Panc1 (cell line): ENCODE results near the gene LIM2. TPM values are rescaled to one million over a fixed set of nuclear protein-coding genes. Genes with fewer than 3 reads are reported as not detected.

ENCODE experiments used
- ATAC-seq: fragments of 200-7000 bp; cut with Tn5 transposase; 2 replicates; pipeline ENCODE4 v1.9.1; 2020; ENCODE audit warnings: mild to moderate bottlenecking, moderate library complexity
- BruUV-seq: library from RNA; stranded (reverse); fragments of 400-500 nt; replicated peaks from 2 replicates; lab custom pipeline; 2021; lab: Mats Ljungman, UMichigan
- CTCF ChIA-PET: fragments of 300-600 bp; sonication (Branson Sonifier 250); formaldehyde crosslinking; loops from one replicate; lab custom pipeline; 2022; ENCODE audit warnings: antibody characterized with exemption; lab: Charles Lee
- POLR2A ChIA-PET: fragments of 300-600 bp; sonication (Branson Sonifier 250); formaldehyde crosslinking; loops from one replicate; lab custom pipeline; 2022; ENCODE audit warnings: antibody characterized with exemption; lab: Charles Lee
- DNase-seq: peaks from one replicate; pipeline ENCODE4 v3.0.0-alpha.2; 2010; ENCODE audit warnings: low read depth, low spot score
- H3K27ac ChIP-seq: 2 replicates; pipeline ENCODE4 v1.5.1; 2011; ENCODE audit warnings: mild to moderate bottlenecking, low read length, inconsistent platforms
- H3K27me3 ChIP-seq: fragments of 200-500 bp; sonication (Bioruptor generic); 2 replicates; pipeline ENCODE4 v1.6.0; 2014; ENCODE audit warnings: low read length, inconsistent platforms; ENCODE audit not compliant: control insufficient read depth, insufficient read depth
- H3K36me3 ChIP-seq: fragments of 200-500 bp; sonication (Bioruptor generic); 2 replicates; pipeline ENCODE4 v1.5.1; 2014; ENCODE audit warnings: inconsistent platforms, mild to moderate bottlenecking, low read length, moderate library complexity; ENCODE audit not compliant: control insufficient read depth, insufficient read depth
- H3K4me1 ChIP-seq: 2 replicates; pipeline ENCODE4 v1.5.1; 2011; ENCODE audit warnings: inconsistent platforms, mild to moderate bottlenecking, low read length, moderate library complexity; ENCODE audit not compliant: control insufficient read depth, insufficient read depth
- H3K4me3 ChIP-seq, 2 experiments: 2 replicates each; pipeline ENCODE4 v1.5.1; 2011 to 2012; ENCODE audit warnings: low read depth in 2 of 2, low read length in 2 of 2, mild to moderate bottlenecking in 2 of 2, inconsistent platforms in 1 of 2, moderate library complexity in 1 of 2
- H3K9me3 ChIP-seq: fragments of 200-500 bp; sonication (Bioruptor generic); 2 replicates; pipeline ENCODE4 v1.5.1; 2014; ENCODE audit warnings: low read depth, mild to moderate bottlenecking, inconsistent platforms, low read length, moderate library complexity; ENCODE audit not compliant: control insufficient read depth, insufficient read depth
- POLR2AphosphoS5 ChIP-seq: IDR thresholded peaks from 2 replicates; pipeline ENCODE4 v1.6.1; 2012; ENCODE audit warnings: mild to moderate bottlenecking, low read depth, low read length, moderate library complexity
- SIN3A ChIP-seq: IDR thresholded peaks from 2 replicates; pipeline ENCODE4 v1.6.1; 2012; ENCODE audit warnings: low read depth, mild to moderate bottlenecking, low read length, moderate library complexity, borderline replicate concordance; ENCODE audit not compliant: insufficient read depth
- TCF7L2 ChIP-seq: IDR thresholded peaks from 2 replicates; pipeline ENCODE4 v1.6.1; 2011; ENCODE audit warnings: mild to moderate bottlenecking, low read depth, low read length, inconsistent platforms
- in situ Hi-C: cut with HindIII; loops from 2 replicates; pipeline ENCODE4 v1.10.0; 2016; ENCODE audit warnings: low sequenced_read_pairs, low pct_unique_long_range_greater_than_20kb
- intact Hi-C: fragments of 100-400 bp; cut with micrococcal nuclease; formaldehyde crosslinking; loops from one replicate; pipeline ENCODE4 v1.10.0; 2022; ENCODE audit not compliant: unreplicated experiment
- total RNA-seq: library from RNA; stranded (reverse); gene quantifications from one replicate; pipeline ENCODE4 v1.2.1, GENCODE V29; 2021; ENCODE audit not compliant: unreplicated experiment
- TF ChIP-seq, protein P1 (sequence below): fragments of 450-650 bp; IDR thresholded peaks from 2 replicates; pipeline ENCODE4 v1.5.1; 2017; ENCODE audit warnings: mild to moderate bottlenecking
- TF ChIP-seq, protein P2 (sequence below), 2 experiments: IDR thresholded peaks; 2 replicates each; pipeline ENCODE4 v1.6.1; 2011 to 2012; ENCODE audit warnings: low read depth in 2 of 2, control low read depth in 1 of 2, low read length in 1 of 2, mild to moderate bottlenecking in 1 of 2, moderate library complexity in 1 of 2; ENCODE audit not compliant: insufficient read depth in 1 of 2

LIM2 gene
- total RNA-seq, 1 experiment from 2014 or later = not detected

DNA sequence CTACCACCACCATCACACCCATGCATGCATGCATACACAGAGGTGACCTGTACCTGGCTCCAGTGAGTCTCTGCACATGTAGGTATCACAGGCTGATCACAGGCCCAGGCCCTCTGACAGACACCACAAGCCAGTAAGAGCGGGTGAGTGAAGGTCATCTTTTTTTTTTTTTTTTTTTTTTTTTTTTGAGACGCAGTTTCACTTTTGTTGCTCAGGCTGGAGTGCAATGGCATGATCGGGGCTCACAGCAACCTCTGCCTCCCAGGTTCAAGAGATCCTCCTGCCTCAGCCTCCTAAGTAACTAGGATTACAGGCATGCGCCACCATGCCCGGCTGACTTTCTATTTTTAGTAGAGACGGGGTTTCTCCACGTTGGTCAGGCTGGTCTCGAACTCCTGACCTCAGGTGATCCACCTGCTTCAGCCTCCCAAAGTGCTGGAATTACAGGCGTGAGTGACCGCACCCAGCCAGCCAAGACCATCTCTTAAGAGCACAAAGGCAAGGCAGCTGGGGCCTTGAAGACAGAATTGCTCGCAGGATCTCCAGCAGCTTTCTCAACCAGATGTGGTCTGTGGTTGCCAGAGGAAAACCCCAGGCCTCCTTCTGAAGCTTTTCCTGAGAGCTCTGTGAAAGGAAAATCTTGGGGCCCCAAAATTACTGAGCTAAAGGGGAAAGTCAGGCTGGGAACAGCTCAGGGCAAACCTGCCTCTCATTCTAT is 12.1 kb downstream of the LIM2 start:
- ChIA-PET POLR2A (no interaction called here), CTCF (no interaction called here)
- TF ChIP-seq, protein P1, sequence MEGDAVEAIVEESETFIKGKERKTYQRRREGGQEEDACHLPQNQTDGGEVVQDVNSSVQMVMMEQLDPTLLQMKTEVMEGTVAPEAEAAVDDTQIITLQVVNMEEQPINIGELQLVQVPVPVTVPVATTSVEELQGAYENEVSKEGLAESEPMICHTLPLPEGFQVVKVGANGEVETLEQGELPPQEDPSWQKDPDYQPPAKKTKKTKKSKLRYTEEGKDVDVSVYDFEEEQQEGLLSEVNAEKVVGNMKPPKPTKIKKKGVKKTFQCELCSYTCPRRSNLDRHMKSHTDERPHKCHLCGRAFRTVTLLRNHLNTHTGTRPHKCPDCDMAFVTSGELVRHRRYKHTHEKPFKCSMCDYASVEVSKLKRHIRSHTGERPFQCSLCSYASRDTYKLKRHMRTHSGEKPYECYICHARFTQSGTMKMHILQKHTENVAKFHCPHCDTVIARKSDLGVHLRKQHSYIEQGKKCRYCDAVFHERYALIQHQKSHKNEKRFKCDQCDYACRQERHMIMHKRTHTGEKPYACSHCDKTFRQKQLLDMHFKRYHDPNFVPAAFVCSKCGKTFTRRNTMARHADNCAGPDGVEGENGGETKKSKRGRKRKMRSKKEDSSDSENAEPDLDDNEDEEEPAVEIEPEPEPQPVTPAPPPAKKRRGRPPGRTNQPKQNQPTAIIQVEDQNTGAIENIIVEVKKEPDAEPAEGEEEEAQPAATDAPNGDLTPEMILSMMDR = no peak
- no peak for TF ChIP-seq POLR2AphosphoS5
- DNase-seq (no peak), ATAC-seq (no peak)
- in situ Hi-C loops = no loop called here
- H3K27me3 ChIP-seq = no peaks in the 10 kb centered on the region
- H3K4me1 ChIP-seq = no peaks in the 10 kb centered on the region
- no TSS peak for BruUV-seq
- no peaks in the 10 kb centered on the region for H3K36me3 ChIP-seq
- no peak overlapping the region for H3K27ac ChIP-seq
- H3K4me3 ChIP-seq = no peak overlapping the region
- intact Hi-C loops = no loop called here
- H3K9me3 ChIP-seq = no peaks in the 10 kb centered on the region

DNA sequence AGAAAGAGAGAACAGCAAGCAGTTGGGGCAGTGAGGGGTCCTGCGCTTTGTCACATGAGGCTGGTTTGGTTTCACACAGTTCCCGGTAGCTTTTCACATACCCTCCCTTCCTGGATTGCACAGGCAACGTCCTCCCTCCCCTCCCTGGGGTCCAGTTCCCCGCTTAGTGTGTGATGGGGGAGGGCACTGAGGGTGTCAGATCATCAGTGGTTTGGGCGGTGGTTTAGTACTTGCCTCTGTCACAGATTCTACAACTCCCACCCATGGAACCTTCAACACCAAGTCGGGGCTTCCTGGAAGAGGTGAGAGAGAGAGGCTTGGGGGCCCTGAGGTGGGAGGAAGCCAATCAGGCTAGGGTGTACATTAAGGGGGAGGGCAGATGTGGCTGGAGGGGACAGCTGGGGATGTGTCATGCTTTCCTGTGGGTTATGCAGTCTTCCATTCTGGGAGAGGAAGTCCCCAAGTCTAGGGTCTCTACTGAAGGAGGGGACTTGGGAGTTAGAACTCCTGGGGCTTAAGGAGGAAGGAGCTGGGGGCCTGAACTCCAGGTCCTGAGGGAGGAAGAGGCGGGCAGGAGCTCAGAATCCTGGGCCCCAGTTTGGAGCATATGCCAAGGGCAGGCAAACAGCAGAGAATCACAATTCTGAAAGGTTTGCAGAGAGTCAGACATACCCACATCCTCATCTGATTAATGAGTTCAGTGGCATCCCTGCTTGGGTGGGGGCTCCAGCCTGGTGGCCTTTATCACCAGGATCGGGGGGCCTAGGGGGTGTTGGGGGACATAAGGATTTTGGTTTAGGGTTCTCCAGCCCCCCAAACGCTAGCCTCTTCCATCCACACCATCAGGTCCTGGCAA is 14.9 kb downstream of the LIM2 start, which contains the start of gene NKG7:
NKG7 (minus strand) TSS at position 6 of the 856 bp plus-strand sequence. CDS start 119 bp downstream, outside the sequence.
- H3K4me1 ChIP-seq = 0 out of 2 replicates have a peak, but pooled peaks cover 4% of the 10 kb centered on the region
- ATAC-seq = no peak
- TF ChIP-seq POLR2AphosphoS5 (no peak), TCF7L2 (no peak), SIN3A (no peak)
- TF ChIP-seq, protein P1 = no peak
- TF ChIP-seq, protein P2, sequence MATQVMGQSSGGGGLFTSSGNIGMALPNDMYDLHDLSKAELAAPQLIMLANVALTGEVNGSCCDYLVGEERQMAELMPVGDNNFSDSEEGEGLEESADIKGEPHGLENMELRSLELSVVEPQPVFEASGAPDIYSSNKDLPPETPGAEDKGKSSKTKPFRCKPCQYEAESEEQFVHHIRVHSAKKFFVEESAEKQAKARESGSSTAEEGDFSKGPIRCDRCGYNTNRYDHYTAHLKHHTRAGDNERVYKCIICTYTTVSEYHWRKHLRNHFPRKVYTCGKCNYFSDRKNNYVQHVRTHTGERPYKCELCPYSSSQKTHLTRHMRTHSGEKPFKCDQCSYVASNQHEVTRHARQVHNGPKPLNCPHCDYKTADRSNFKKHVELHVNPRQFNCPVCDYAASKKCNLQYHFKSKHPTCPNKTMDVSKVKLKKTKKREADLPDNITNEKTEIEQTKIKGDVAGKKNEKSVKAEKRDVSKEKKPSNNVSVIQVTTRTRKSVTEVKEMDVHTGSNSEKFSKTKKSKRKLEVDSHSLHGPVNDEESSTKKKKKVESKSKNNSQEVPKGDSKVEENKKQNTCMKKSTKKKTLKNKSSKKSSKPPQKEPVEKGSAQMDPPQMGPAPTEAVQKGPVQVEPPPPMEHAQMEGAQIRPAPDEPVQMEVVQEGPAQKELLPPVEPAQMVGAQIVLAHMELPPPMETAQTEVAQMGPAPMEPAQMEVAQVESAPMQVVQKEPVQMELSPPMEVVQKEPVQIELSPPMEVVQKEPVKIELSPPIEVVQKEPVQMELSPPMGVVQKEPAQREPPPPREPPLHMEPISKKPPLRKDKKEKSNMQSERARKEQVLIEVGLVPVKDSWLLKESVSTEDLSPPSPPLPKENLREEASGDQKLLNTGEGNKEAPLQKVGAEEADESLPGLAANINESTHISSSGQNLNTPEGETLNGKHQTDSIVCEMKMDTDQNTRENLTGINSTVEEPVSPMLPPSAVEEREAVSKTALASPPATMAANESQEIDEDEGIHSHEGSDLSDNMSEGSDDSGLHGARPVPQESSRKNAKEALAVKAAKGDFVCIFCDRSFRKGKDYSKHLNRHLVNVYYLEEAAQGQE (IDR thresholded peaks at IDR 0.05; ENCODE audit: insufficient read depth in 1 of 2, low read depth in 2 of 2, low read length in 1 of 2) = no peak
- H3K27ac ChIP-seq = no peak within 1 kb of the TSS
- BruUV-seq = no TSS peak
- H3K4me3 ChIP-seq = no peak within 1 kb of the TSS
- CTCF ChIA-PET = no interaction called here
- POLR2A ChIA-PET = no interaction called here
- H3K36me3 ChIP-seq = no peaks in the 10 kb centered on the region
- H3K27me3 ChIP-seq = no peaks in the 10 kb centered on the region
- in situ Hi-C loops = no loop called here
- no peak for DNase-seq
- intact Hi-C loops = no loop called here
- H3K9me3 ChIP-seq = no peaks in the 10 kb centered on the region
